RWPE1 (cell line): ENCODE measurements around the gene ARL15.

Source experiments
- CTCF ChIA-PET: fragments of 350-600 bp; sonication (Branson Sonifier 250); formaldehyde crosslinking; extraction: SDS; loops from one replicate; lab custom pipeline; 2021; lab: Yijun Ruan, JAX
- POLR2A ChIA-PET: fragments of 400-600 bp; formaldehyde crosslinking; extraction: SDS; loops from one replicate; lab custom pipeline; 2020; ENCODE audit warnings: antibody characterized with exemption; ENCODE audit not compliant: low non-redundant PET; lab: Yijun Ruan, JAX
- DNase-seq: peaks from one replicate; pipeline ENCODE4 v3.0.0; 2012; ENCODE audit warnings: low spot score
- H3K27ac ChIP-seq: fragments of 450-650 bp; 2 replicates; pipeline ENCODE4 v1.5.1; 2017
- TF ChIP-seq, protein P1 (sequence below): fragments of 450-650 bp; conservative IDR thresholded peaks from 2 replicates; pipeline ENCODE4 v1.5.1; 2017; ENCODE audit warnings: low read depth, mild to moderate bottlenecking

Gene ARL15

DNA sequence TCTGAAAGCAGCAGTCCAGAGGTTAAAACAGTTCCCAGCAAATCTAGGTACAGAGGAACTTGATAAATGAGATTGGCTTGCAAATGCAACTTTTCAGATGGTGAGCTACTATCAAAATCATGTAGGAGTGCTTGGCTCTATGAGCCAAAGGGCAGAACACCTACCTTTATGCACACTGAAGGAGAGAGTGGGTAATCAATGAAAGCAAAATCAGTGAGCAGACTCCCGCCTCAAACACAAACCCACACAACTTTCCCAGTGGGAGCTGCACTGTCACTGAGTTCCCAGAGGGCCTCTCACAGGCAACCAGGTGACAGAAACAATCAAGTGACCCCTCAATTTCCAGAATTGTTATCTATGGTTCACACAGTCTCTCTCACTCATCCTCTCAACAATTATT lies 8.5 kb downstream of the ARL15 start:
- ChIA-PET POLR2A (no interaction called here), CTCF (no interaction called here)
- H3K27ac ChIP-seq, result no peak overlapping the region
- TF ChIP-seq, protein P1, sequence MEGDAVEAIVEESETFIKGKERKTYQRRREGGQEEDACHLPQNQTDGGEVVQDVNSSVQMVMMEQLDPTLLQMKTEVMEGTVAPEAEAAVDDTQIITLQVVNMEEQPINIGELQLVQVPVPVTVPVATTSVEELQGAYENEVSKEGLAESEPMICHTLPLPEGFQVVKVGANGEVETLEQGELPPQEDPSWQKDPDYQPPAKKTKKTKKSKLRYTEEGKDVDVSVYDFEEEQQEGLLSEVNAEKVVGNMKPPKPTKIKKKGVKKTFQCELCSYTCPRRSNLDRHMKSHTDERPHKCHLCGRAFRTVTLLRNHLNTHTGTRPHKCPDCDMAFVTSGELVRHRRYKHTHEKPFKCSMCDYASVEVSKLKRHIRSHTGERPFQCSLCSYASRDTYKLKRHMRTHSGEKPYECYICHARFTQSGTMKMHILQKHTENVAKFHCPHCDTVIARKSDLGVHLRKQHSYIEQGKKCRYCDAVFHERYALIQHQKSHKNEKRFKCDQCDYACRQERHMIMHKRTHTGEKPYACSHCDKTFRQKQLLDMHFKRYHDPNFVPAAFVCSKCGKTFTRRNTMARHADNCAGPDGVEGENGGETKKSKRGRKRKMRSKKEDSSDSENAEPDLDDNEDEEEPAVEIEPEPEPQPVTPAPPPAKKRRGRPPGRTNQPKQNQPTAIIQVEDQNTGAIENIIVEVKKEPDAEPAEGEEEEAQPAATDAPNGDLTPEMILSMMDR, result no peak
- no peak for DNase-seq

DNA sequence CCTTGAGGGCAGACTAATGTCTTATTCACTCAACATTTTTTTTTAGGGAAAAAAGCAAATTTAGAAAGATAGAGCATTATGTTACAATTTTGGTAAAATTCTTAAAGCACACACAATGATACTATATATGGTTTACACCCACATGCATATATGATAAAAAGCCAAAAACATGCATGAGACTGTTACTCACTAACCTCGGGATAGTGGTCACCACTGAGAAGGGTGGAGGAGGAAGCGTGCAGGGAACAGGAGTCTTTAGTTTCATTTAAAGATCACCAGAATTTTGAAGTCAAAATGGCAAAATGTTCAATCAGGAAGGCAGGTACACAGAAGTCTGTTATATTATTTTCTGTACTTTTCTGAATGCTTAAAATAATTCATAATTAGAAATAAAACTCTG lies 9.2 kb downstream of the ARL15 start:
- TF ChIP-seq, protein P1, result no peak
- DNase-seq, result no peak
- ChIA-PET CTCF (no interaction called here), POLR2A (no interaction called here)
- no peak overlapping the region for H3K27ac ChIP-seq

- TF ChIP-seq, protein P1, result no peak
- ChIA-PET POLR2A (interaction anchor here (0.5 to 0.8 kb wide), 2 partner anchors 11 to 41 kb away, joined by 6 to 9 read pairs; partner anchors contain the start of gene ARL15), CTCF (interaction anchor here (1.1 kb wide), 1 partner anchor 13 kb away, joined by 4 read pairs; no protein-coding TSS in a partner anchor)
- H3K27ac ChIP-seq, result no peak overlapping the region
- no peak for DNase-seq
Measured at GRCh38 chr5:54298947-54299346, 11.4 kb downstream of the ARL15 start.

GRCh38 chr5:54296386-54296785 lies 14.0 kb downstream of the ARL15 start:
- TF ChIP-seq, protein P1, result no peak
- DNase-seq, result no peak
- CTCF ChIA-PET, result interaction anchor here (1.6 kb wide), 1 partner anchor 53 kb away, joined by 3 read pairs; no protein-coding TSS in a partner anchor
- no peak overlapping the region for H3K27ac ChIP-seq
- POLR2A ChIA-PET, result no interaction called here

- POLR2A ChIA-PET, result no interaction called here
- CTCF ChIA-PET, result interaction anchor here (1.4 to 1.6 kb wide), 2 partner anchors 52 to 193 kb away, joined by 3 read pairs; no protein-coding TSS in a partner anchor
- DNase-seq, result no peak
- TF ChIP-seq, protein P1, result no peak
- no peak overlapping the region for H3K27ac ChIP-seq
Measured at GRCh38 chr5:54295651-54296276, 14.6 kb downstream of the ARL15 start.

DNA sequence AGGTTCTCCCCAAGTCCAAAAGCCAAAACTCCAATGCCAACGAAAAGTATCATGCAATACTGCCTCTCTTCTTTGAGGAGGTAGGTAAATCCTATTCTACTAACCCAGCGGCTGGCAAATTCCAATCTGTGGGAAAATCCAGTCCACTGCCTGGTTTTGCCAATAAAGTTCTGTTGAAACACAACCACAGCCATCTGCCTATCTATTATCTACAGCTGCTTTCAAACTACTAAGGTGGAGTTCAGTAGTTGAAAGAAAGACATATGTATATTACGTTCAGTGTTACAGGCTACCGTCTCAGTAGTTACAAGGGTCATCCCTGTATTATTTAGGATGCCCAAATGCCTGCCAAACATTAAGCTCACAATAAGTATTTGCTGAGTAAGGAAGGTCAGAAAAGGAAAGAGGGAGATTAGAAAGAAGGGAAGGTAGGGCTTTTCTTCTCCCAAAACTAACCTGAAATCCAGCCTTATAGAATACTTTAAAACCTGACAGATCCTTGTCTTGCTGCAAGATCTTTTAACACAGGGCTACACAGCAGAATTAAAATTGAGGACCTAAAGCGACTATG lies 16.2 kb downstream of the ARL15 start:
- TF ChIP-seq, protein P1, result no peak
- DNase-seq, result no peak
- ChIA-PET CTCF (interaction anchor here (0.6 to 1.4 kb wide), 3 partner anchors 15 to 706 kb away, joined by 3 to 6 read pairs (median 3); no protein-coding TSS in a partner anchor), POLR2A (no interaction called here)
- no peak overlapping the region for H3K27ac ChIP-seq
